Measurements from ENCODE around the gene NEDD8.

Gene NEDD8

DNA sequence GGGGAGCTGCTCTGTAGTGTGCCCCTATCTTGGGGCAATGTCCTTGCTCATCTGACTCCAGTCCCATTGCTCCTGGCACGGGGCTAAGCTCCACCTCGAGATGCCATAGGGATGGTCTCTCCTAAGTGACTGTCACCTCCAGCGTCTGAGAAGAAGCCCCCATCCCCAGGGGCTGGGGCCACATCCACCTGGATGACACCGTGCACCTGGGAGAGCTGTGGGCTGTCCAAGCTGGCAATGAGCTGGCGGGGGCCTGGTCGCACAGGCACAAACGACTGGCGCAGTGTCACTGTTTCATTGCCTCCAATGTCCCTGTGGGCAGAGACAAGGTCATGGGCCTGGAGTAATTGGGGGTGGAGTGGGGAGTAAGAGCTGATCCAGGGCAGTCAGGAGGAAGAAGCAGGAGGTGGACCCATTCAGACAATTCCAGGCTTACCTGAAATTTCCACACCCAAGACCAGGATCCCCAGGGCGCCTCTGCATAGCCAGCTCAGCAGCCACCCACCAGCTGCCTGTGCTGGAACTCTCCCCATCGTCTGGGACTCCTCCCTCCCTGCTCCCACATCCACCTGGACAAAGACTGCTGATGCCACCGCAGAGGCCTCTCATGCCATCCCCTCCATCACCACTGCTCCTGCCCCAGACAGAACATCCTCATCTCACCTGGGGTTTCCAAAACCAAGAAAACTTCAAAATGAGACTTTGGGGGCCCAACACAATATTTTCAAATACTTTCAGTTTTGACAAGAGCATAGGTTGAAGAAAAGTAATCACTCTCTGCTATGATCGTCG is 17.3 kb upstream of the NEDD8 start:
- in situ Hi-C loops (cut with MboI; ENCODE audit: low sequenced_read_pairs) = loop anchor here (10.0 to 25.0 kb wide), 2 partner anchors 45 to 188 kb away; partner anchors contain the start of genes CBLN3, DHRS1, KHNYN and NOP9

DNA sequence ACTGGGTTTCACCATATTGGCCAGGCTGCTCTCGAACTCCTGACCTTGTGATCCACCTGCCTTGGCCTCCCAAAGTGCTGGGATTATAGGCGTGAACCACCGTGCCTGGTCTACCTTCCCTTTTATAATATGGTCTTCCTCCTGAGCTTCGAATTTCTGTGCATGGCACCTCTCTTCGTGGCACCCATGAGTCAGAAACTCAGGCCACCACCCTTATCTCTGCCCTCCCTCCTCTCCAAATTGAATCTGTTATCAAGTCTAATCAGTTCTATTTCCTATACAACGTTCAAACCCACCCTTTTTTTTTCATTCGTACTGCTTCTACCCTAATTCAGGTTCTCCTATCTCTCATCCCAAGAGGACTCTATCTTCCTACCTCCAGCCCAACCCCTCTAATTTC is 15.3 kb upstream of the NEDD8 start:
- in situ Hi-C loops (cut with MboI; ENCODE audit: low sequenced_read_pairs) = loop anchor here (10.0 to 25.0 kb wide), 2 partner anchors 47 to 190 kb away; partner anchors contain the start of genes CBLN3, DHRS1, KHNYN and NOP9

DNA sequence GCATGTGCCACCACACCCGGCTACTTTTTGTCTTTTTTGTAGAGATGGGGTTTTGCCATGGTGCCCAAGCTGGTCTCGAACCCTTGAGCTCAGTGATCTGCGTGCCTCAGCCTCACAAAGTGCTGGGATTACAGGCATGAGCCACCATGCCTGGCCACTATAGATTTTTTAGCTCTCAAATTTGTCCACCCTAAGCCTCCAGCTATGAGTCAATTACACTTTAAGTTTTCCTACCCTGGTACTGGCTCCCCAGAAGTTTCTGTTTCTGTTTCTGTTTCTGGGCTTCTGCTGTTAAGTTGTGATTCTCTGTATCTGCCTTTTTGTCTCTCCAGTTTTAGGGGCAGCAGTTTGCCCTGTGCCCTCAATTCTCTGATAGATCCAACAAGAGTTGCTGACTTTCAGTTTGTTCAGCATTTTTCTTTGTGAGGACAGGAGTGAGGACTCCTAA is 14.6 kb upstream of the NEDD8 start:
- in situ Hi-C loops (cut with MboI; ENCODE audit: low sequenced_read_pairs) = loop anchor here (10.0 to 25.0 kb wide), 2 partner anchors 48 to 191 kb away; partner anchors contain the start of genes CBLN3, DHRS1, KHNYN and NOP9

- in situ Hi-C loops (cut with MboI; ENCODE audit: low sequenced_read_pairs) = loop anchor here (10.0 to 25.0 kb wide), 2 partner anchors 49 to 192 kb away; partner anchors contain the start of genes CBLN3, DHRS1, KHNYN and NOP9
Observed at GRCh38 chr14:24245350-24245749, 13.2 kb upstream of the NEDD8 start.

DNA sequence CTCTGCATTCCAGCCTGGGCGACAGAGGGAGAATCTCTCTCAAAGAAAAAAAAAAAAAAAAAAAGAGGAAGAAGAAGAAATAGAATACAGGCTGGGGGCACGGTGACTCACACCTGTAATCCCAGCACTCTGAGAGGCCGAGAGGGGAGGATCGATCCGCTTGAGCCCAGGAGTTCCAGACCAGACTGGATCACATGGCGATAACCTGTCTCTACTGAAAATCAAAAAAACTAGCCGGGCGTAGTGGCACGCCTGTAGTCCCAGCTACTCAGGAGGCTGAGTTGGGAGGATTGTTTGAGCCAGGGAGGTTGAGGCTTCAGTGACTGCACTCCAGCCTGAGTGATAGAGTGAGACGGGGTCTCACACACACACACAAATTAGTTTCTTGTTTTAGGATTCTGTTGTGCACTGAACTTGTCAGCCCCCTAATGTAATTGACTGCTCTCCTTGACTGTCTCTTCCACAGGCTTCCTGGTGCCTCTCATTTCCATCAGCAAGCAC is 11.2 kb upstream of the NEDD8 start:
- in situ Hi-C loops (cut with MboI; ENCODE audit: low sequenced_read_pairs) = loop anchor here (10.0 to 25.0 kb wide), 2 partner anchors 51 to 194 kb away; partner anchors contain the start of genes CBLN3, DHRS1, KHNYN and NOP9

DNA sequence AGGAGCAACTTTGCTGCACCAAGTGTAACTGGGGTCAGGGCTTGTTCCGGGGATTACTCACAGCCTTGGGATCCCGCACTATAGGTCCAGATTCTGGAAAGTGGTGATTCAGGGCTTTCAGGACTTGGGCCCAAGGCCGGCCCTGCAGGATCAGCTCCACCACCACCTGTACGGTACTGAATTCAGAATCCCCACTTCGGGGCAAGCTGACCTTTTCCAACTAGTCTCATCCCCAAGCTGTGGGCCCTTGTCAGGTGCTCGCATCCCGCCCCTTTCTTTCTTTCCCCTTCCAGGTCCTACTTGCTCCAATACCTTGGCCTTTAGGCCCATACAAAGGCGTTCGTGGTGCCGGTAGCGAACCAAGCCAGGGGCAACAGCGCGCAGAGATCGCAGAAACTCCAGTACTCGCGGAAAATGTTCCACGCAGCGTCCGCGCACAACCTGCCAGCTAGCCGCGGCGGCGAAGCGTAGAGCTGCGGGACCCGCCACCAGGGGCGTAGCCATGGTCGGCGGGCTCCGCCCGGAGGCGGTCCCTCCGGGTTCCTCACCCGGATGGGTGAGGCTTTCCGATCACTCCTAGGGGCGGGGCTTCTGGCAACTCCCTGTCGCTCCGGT is 9.8 kb upstream of the NEDD8 start:
- in situ Hi-C loops (cut with MboI; ENCODE audit: low sequenced_read_pairs) = loop anchor here (10.0 to 25.0 kb wide), 2 partner anchors 53 to 195 kb away; partner anchors contain the start of genes CBLN3, DHRS1, KHNYN and NOP9

DNA sequence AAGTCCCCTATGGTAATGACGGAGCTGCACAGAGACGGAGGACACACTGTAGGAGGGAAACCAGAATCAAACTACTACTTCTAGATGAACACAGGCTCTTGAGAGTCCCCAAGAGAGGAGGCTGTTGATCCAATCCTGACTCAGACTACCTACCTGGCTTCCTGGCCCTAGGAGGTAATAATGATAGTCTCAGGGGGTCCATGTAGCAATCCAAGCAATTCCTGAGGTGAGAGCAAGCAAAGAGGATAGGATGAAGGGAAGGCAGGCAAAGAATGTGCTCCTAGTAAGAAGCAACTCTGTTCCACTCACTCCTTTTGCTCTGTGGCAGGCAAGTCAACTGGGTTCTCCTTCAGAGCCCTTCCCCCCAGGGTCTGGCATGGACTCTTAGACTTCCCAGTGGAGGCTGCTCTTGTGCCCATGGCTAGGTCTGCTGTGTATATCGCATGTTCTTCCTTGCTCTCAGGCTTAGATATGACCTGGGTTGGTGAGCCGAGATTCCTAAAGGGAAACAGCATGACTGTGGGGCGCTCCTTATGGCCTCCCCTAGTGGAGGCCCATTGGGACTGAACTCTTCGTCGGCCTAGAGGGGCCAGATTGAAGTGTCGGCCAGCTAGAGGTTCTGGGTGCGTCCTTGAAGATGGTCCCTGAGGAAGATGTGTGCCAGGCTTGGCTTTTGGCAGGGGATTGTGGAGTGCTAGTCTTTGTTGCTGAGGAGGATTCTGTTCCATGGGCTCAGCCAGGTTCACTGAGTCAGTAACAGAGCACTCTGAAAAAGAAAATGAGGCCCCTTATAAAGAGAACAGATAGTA is 8.1 kb upstream of the NEDD8 start:
- in situ Hi-C loops (cut with MboI; ENCODE audit: low sequenced_read_pairs) = loop anchor here (10.0 to 25.0 kb wide), 2 partner anchors 54 to 197 kb away; partner anchors contain the start of genes CBLN3, DHRS1, KHNYN and NOP9

DNA sequence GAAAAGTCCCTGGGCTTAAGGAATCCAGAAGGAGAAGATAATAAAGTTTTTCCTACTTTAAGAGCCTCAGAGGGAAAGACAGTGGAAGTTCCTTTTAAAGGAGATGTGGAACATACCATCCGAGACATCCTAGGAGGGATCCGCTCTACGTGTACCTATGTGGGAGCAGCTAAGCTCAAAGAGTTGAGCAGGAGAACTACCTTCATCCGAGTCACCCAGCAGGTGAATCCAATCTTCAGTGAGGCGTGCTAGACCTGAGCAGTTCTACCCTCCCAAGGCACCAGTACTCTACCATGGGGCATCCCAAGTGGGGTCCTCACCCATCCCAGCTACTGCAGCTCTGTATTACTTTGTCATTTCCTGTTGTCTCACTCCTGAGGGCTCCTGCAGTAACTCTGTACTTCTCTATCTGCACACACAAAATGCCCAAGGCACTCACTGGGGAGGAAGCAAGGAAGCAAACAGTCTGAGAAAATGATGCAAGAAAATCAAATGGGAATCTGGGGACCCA is 6.4 kb upstream of the NEDD8 start:
- in situ Hi-C loops (cut with MboI; ENCODE audit: low sequenced_read_pairs) = loop anchor here (25.0 kb wide), 1 partner anchor 199 kb away; the partner anchor contains the start of genes CBLN3, KHNYN and SDR39U1

- in situ Hi-C loops (cut with MboI; ENCODE audit: low sequenced_read_pairs) = loop anchor here (25.0 kb wide), 1 partner anchor 199 kb away; the partner anchor contains the start of genes CBLN3, KHNYN and SDR39U1
Observed at GRCh38 chr14:24238123-24238522, 6.0 kb upstream of the NEDD8 start.

- in situ Hi-C loops (cut with MboI; ENCODE audit: low sequenced_read_pairs) = loop anchor here (25.0 kb wide), 1 partner anchor 200 kb away; the partner anchor contains the start of genes CBLN3, KHNYN and SDR39U1
Observed at GRCh38 chr14:24237463-24237955, 5.3 kb upstream of the NEDD8 start.

- in situ Hi-C loops (cut with MboI; ENCODE audit: low sequenced_read_pairs) = loop anchor here (25.0 kb wide), 1 partner anchor 200 kb away; the partner anchor contains the start of genes CBLN3, KHNYN and SDR39U1
Observed at GRCh38 chr14:24236689-24237462, 4.7 kb upstream of the NEDD8 start.

DNA sequence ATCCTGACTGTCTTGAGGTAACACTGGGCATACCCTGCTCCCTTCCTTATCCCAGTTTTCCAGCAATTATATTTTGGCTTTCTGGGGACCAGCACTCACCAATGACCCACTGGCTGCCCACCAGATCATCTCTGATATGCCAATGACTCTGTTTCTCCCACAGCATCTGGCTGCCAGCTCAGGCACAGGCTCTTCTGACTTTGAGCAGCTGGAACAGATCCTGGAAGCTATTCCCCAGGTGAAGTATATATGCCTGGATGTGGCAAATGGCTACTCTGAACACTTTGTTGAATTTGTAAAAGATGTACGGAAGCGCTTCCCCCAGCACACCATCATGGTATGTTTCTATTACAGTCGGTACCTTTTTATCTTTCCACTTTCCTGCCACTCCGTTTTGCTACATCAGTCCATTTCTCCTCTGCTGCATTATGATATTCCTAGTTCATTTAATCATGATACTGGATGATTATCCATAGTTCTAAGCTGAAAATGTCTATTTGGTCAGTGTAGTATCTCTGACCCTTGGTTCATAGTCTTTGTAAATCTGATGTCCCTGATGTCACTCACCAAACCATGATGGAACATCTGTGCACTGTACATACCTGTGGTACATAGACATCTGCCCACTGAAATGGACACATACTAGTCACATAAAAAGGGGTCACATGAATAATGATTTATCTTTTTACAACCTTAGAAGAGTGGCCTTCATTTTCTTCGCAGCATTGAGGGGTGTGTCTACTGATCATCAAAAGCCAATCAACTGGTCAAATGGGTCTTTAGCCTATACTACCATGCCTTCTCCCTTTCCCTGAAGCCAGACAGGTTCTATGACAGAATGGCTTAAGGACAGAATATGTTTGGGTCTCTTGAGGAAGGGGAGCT is 3.9 kb upstream of the NEDD8 start:
- in situ Hi-C loops (cut with MboI; ENCODE audit: low sequenced_read_pairs) = loop anchor here (25.0 kb wide), 1 partner anchor 201 kb away; the partner anchor contains the start of genes CBLN3, KHNYN and SDR39U1

DNA sequence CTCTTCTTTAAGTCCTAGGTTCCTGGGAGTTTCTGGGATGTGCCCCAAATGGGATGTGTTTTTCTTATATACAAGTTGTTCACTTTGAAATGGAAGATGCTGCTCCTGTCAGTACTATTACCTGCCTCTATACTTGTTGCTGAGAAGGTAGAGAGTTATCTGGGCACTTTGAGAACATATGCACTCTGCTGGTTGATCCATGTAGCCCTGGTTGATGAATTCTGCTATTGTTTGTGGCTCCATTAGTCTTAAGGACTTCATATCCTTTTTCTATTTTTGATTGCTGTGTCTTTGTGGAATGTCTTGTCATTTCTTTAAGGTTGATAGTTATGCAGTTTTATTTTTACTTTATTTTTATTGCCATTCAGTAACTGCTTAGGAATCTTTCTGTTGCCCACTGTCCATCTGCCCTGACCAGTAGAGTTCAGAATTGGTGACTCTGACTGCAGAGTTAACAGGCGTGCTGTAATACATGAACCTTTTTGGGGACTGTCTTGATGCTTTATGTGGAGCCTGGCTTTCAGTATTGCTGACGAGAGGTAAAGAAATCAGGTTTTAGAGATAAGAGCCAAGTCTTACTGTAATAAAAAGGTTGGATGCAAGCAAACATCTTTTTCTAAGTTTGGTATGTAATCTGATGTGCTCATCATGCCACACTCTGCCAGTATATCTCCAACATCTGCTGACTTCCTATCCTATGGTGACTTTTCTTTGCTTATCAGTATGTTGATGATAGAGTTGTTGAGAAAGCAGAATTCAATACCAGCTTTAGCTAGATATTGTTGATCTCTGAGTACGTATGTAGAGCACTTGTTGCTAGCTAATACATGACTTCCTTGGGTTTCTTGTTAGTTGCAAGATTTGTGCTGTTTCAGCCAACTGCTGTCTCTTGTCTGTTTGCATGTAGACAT is 2.2 kb upstream of the NEDD8 start:
- in situ Hi-C loops (cut with MboI; ENCODE audit: low sequenced_read_pairs) = loop anchor here (25.0 kb wide), 1 partner anchor 203 kb away; the partner anchor contains the start of genes CBLN3, KHNYN and SDR39U1

GRCh38 chr14:24233538-24233866 is 1.3 kb upstream of the NEDD8 start:
- in situ Hi-C loops (cut with MboI; ENCODE audit: low sequenced_read_pairs) = loop anchor here (25.0 kb wide), 1 partner anchor 204 kb away; the partner anchor contains the start of genes CBLN3, KHNYN and SDR39U1

GRCh38 chr14:24232645-24233537 is 724 bp upstream of the NEDD8 start, which contains the start of gene GMPR2:
TSS of gene GMPR2 (plus strand) at chr14:24232929. CDS start at chr14:24233254, 325 bp downstream.
- in situ Hi-C loops (cut with MboI; ENCODE audit: low sequenced_read_pairs) = loop anchor here (25.0 kb wide), 1 partner anchor 204 kb away; the partner anchor contains the start of genes CBLN3, KHNYN and SDR39U1

Measured in HL-60/S4 treated with phorbol 12-myristate 13-acetate at 8.2 ng/mL for 4 days and 3 days (cell line).